HG03521 (cell line): ENCODE measurements around the gene SCNM1.
"Not testable (repeated sequence)": the region's sequence is repeated elsewhere in the genome, so short reads cannot be mapped to it uniquely, and the experiment has no call there.

ENCODE experiments used
- ATAC-seq: cut with Tn5 transposase; IDR thresholded peaks from one replicate; pipeline ENCODE4 v1.9.1; 2021; ENCODE audit warnings: mild to moderate bottlenecking, moderate library complexity; ENCODE audit not compliant: unreplicated experiment

The SCNM1 gene

GRCh38 chr1:151192047-151192446 is 26.1 kb downstream of the SCNM1 start:
- ATAC-seq: no peak

- no peak for ATAC-seq
Measured at GRCh38 chr1:151193304-151193703, 27.4 kb downstream of the SCNM1 start.

- ATAC-seq: no peak
Measured at GRCh38 chr1:151193856-151194255, 27.9 kb downstream of the SCNM1 start.

- not testable (repeated sequence) for ATAC-seq
Measured at GRCh38 chr1:151194894-151195594, 29.1 kb downstream of the SCNM1 start.

GRCh38 chr1:151196292-151196800 is 30.4 kb downstream of the SCNM1 start:
- no peak for ATAC-seq

GRCh38 chr1:151197863-151198253 is 31.9 kb downstream of the SCNM1 start:
- no peak for ATAC-seq

- ATAC-seq: peak; percentile 89
Measured at GRCh38 chr1:151198254-151199127, 32.5 kb downstream of the SCNM1 start, which contains the start of gene PIP5K1A. TSS of gene PIP5K1A (plus strand) at chr1:151198552. CDS start at chr1:151198997, 445 bp downstream.

GRCh38 chr1:151199873-151200581 is 34.1 kb downstream of the SCNM1 start:
- no peak for ATAC-seq

- not testable (repeated sequence) for ATAC-seq
Measured at GRCh38 chr1:151205381-151205965, 39.5 kb downstream of the SCNM1 start.

GRCh38 chr1:151210830-151211229 is 44.9 kb downstream of the SCNM1 start:
- ATAC-seq: no peak

- ATAC-seq: no peak
Measured at GRCh38 chr1:151211972-151212705, 46.2 kb downstream of the SCNM1 start.

GRCh38 chr1:151213560-151213959 is 47.6 kb downstream of the SCNM1 start:
- no peak for ATAC-seq
